Measurements from ENCODE around the gene LRSAM1.

DNA sequence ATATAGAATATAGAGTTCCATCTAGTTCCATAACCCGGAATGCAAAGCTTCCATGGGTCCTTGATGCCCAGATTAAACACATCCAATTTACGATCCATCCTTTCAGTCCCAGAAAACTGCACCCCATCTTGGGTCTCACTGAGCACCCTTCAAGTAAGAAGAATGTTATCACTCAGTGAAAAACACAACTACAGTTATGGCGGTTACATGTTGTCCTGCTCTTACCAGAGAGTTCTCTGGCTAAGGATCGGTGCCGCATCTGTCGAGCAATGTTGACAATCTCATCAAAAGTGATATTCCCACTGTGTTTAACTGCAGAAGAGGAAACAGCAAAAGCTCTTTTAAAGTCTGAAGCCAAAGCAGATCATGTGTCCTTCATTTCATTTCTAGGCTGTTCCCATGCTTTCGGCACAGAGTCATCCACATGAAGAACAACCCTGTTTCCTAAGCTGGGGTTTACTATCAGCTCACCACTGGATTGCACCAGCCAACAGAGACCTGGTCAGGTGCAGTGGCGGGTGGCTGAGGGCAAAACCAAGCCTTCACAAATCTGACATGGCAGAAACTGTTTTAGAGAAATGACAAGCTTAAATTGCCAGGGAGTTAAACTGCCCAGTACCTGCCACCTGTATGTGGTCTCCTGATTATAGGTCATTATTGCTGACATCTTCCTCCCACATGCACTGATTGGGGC lies 3.1 kb upstream of the LRSAM1 start:
- TF ChIP-seq POLR2A (IDR thresholded peaks at IDR 0.05) (no peak), EP300 (IDR thresholded peaks at IDR 0.05) (no peak)
